ENCODE measurements around the gene ABHD5. TPM values are rescaled to one million over a fixed set of nuclear protein-coding genes. Genes with fewer than 3 reads are reported as not detected.

Gene ABHD5
- total RNA-seq, 4 donors from 2014 or later, result 2.8 to 21.3 (median 12.2) TPM

DNA sequence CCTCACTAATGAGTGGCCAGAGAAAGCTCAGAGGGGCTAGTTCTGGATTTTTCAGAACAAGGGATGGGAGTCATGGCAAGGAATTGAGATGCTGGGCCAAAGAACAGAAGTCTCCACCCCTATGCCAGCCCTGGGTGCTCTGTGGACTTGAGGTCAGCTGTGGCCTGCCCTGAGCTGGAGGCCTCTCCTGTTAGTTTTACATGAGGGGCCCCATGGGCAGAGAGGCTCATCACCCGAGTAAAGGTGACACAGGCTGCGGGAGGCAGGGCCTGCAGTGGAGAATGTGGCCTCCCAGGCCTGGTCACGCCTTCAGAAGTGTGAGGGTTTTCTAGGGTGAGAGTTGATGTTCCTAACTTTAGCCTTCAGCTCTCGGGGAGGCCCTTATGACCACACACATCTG lies 44.9 kb downstream of the ABHD5 start:
- H3K27me3 ChIP-seq, result no peaks in the 10 kb centered on the region
- no peak overlapping the region for H3K27ac ChIP-seq
- no peaks in the 10 kb centered on the region for H3K4me1 ChIP-seq
- intact Hi-C loops (cut with DNase I; ENCODE audit: low total_unique reads), result no loop called here
- no peaks in the 10 kb centered on the region for H3K36me3 ChIP-seq
- TF ChIP-seq POLR2A (IDR thresholded peaks at IDR 0.05), result no peak
- TF ChIP-seq, protein P1, sequence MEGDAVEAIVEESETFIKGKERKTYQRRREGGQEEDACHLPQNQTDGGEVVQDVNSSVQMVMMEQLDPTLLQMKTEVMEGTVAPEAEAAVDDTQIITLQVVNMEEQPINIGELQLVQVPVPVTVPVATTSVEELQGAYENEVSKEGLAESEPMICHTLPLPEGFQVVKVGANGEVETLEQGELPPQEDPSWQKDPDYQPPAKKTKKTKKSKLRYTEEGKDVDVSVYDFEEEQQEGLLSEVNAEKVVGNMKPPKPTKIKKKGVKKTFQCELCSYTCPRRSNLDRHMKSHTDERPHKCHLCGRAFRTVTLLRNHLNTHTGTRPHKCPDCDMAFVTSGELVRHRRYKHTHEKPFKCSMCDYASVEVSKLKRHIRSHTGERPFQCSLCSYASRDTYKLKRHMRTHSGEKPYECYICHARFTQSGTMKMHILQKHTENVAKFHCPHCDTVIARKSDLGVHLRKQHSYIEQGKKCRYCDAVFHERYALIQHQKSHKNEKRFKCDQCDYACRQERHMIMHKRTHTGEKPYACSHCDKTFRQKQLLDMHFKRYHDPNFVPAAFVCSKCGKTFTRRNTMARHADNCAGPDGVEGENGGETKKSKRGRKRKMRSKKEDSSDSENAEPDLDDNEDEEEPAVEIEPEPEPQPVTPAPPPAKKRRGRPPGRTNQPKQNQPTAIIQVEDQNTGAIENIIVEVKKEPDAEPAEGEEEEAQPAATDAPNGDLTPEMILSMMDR (IDR thresholded peaks at IDR 0.05), result no peak
- no peaks in the 10 kb centered on the region for H3K9me3 ChIP-seq
- DNase-seq, result no peak
- H3K4me3 ChIP-seq, result no peak overlapping the region

DNA sequence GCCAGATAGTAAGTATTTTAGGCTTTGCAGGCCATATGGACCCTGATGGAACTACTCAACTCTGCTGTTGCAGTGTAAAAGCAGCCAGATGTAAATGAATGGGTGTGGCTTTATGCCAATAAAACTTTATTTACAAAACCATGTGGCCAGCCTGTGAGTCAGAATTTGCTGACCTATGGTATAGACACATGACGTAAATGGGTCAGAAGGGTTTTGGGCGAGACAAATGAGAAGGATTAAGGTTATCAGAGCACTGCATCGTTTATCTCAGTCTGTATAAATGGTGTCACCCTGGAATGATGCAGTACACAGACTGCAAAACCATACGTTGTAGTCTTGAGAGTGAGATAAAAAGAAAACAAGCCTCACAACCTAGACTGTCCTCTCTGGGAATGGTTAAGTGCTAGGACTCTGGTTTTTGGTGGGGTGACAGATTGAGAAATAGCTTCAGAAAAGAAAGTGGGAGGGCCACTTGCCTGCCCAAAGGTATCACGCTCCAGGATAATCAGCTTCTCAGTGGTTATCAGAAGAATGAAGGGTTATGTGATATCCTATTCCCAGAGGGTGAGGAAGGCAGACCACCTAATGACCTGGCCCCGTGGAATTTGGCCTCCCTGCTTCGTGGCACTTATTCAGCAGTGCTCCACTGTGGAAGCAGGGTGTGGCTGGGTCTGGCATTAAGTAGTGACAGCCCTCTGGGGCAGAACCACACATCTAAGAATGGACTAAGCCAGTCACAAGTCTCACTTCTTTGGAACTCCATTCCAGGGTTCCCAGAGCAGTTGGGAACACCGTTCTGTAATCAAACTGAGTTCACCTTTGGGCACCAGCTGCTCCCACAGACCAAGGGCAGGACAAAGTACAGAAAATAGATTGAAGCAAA lies 46.1 kb downstream of the ABHD5 start:
- intact Hi-C loops (cut with DNase I; ENCODE audit: low total_unique reads), result no loop called here
- no peaks in the 10 kb centered on the region for H3K4me1 ChIP-seq

GRCh38 chr3:43738305-43738704 lies 47.6 kb downstream of the ABHD5 start:
- Histone ChIP-seq H3K4me3 (no peak overlapping the region), H3K4me1 (no peaks in the 10 kb centered on the region), H3K27me3 (no peaks in the 10 kb centered on the region), H3K27ac (no peak overlapping the region), H3K9me3 (no peaks in the 10 kb centered on the region), H3K36me3 (no peaks in the 10 kb centered on the region)
- intact Hi-C loops (cut with DNase I; ENCODE audit: low total_unique reads), result no loop called here
- TF ChIP-seq, protein P1 (IDR thresholded peaks at IDR 0.05), result no peak
- DNase-seq, result no peak

More for the DNA sequence above, 46.1 kb downstream of the ABHD5 start:
- Histone ChIP-seq H3K4me3 (no peak overlapping the region), H3K36me3 (no peaks in the 10 kb centered on the region), H3K9me3 (no peaks in the 10 kb centered on the region), H3K27me3 (no peaks in the 10 kb centered on the region), H3K27ac (no peak overlapping the region)
- no peak for DNase-seq
- TF ChIP-seq POLR2A (IDR thresholded peaks at IDR 0.05), result no peak
- TF ChIP-seq, protein P1 (IDR thresholded peaks at IDR 0.05), result no peak

GRCh38 chr3:43742920-43743319 lies 52.2 kb downstream of the ABHD5 start:
- H3K27me3 ChIP-seq, result no peaks in the 10 kb centered on the region
- no peak overlapping the region for H3K27ac ChIP-seq
- H3K36me3 ChIP-seq, result no peaks in the 10 kb centered on the region
- H3K9me3 ChIP-seq, result no peaks in the 10 kb centered on the region
- intact Hi-C loops (cut with DNase I; ENCODE audit: low total_unique reads), result no loop called here
- H3K4me3 ChIP-seq, result no peak overlapping the region
- no peak for TF ChIP-seq POLR2A (IDR thresholded peaks at IDR 0.05)
- TF ChIP-seq, protein P1 (IDR thresholded peaks at IDR 0.05), result no peak
- DNase-seq, result no peak
- H3K4me1 ChIP-seq, result no peaks in the 10 kb centered on the region

DNA sequence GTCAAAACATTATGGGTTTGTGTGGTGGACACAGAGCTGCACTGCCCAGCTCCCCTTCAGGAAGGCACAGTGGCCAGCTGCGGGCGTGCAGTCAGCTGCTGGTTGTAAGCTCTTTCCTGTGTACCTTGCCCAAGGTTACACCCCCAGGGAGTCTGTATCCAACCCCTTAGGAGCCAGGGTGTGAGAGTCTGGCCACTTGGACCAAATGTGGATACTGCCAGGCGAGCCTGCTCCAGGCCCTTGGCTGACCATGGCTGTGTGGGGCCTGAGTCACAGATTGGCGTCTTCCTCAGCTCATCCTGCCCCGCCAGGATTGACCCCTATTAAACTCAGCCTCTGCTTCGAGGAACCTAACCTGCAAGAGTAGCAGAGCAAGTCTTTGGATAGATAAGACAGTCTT lies 56.9 kb downstream of the ABHD5 start:
- Histone ChIP-seq H3K27me3 (no peaks in the 10 kb centered on the region), H3K4me3 (no peak overlapping the region), H3K9me3 (no peaks in the 10 kb centered on the region), H3K4me1 (no peaks in the 10 kb centered on the region), H3K36me3 (no peaks in the 10 kb centered on the region), H3K27ac (no peak overlapping the region)
- DNase-seq, result no peak
- TF ChIP-seq, protein P1 (IDR thresholded peaks at IDR 0.05), result no peak
- no peak for TF ChIP-seq POLR2A (IDR thresholded peaks at IDR 0.05)
- intact Hi-C loops (cut with DNase I; ENCODE audit: low total_unique reads), result no loop called here

Data from uterus (tissue), 4 donors.